ENCODE results near the gene SPATS2L.

SPATS2L gene

DNA sequence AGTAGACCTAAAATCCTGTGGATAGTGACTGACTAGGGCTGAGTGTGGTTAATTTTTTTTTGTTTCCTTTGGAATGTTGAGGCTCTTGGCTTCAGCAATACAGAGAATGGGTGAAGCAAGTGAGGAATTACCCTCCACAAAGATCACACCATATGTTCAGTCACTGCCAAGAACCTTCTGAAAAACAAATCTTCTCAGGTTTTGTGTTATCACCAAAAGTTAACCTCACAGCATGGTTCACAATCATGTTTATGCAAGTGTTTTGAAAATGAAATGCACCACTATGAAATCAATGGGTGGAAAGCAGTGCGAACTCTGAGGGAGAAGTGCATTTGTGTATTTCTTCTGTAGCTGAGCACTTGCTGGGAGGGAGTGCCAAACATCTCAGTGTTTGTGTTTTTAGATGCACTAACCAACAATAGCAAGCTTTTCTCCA is 44.4 kb downstream of the SPATS2L start:
- Histone ChIP-seq H2AFZ (ENCODE audit: low read depth, low read length, severe bottlenecking) (no peak overlapping the region), H3F3A (ENCODE audit: insufficient read depth) (no peaks in the 10 kb centered on the region), H3K9me3 (ENCODE audit: insufficient read depth, low read length) (no peaks in the 10 kb centered on the region), H3K9me2 (replicated peaks; ENCODE audit: insufficient read depth, low read length) (no peaks in the 10 kb centered on the region), H3K27ac (ENCODE audit: low read depth, low read length) (no peak overlapping the region), H3K4me3 (ENCODE audit: insufficient read depth, low read length, poor library complexity, severe bottlenecking) (no peak overlapping the region), H3K79me2 (ENCODE audit: insufficient read depth, low read length) (no peaks in the 10 kb centered on the region), H3K9ac (ENCODE audit: low read length) (no peak overlapping the region), H3K36me3 (ENCODE audit: low read length) (no peaks in the 10 kb centered on the region), H3K27me3 (ENCODE audit: low read length) (no peaks in the 10 kb centered on the region), H3K4me2 (ENCODE audit: low read depth, low read length, poor library complexity, severe bottlenecking) (no peak overlapping the region), H4K20me1 (ENCODE audit: low read depth, low read length) (no peaks in the 10 kb centered on the region)
- no peak for TF ChIP-seq EZH2phosphoT487 (conservative IDR thresholded peaks at IDR 0.05; ENCODE audit: low read length)
- TF ChIP-seq CTCF (IDR thresholded peaks at IDR 0.05; ENCODE audit: insufficient read depth, low read length, poor library complexity, severe bottlenecking), result no peak

DNA sequence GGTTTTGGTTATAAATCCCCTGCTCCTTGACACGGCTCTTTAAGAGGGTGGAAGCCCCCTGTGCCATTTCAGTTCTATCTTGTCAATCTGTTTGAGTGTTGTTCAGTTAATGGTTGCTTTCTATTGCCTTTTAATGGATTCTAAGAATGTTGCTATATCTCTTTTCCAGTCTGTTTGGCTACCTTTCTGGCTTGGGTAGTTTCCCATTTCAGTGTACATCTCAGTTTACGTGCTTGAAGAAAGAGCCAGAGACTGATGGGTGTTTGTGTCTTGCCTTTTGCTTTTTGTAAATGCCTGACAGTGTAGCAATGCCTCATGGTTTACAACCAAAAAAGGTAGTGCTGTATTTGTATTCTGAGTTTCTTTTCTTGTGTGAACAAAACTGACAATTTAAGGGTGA is 45.3 kb downstream of the SPATS2L start:
- Histone ChIP-seq H3K27ac (ENCODE audit: low read depth, low read length) (no peak overlapping the region), H3K4me2 (ENCODE audit: low read depth, low read length, poor library complexity, severe bottlenecking) (no peak overlapping the region), H4K20me1 (ENCODE audit: low read depth, low read length) (no peaks in the 10 kb centered on the region), H3K9me3 (ENCODE audit: insufficient read depth, low read length) (no peaks in the 10 kb centered on the region), H2AFZ (ENCODE audit: low read depth, low read length, severe bottlenecking) (no peak overlapping the region), H3K79me2 (ENCODE audit: insufficient read depth, low read length) (no peaks in the 10 kb centered on the region), H3K27me3 (ENCODE audit: low read length) (no peaks in the 10 kb centered on the region), H3K9me2 (replicated peaks; ENCODE audit: insufficient read depth, low read length) (no peaks in the 10 kb centered on the region), H3K9ac (ENCODE audit: low read length) (no peak overlapping the region), H3K36me3 (ENCODE audit: low read length) (no peaks in the 10 kb centered on the region), H3K4me3 (ENCODE audit: insufficient read depth, low read length, poor library complexity, severe bottlenecking) (no peak overlapping the region), H3F3A (ENCODE audit: insufficient read depth) (no peaks in the 10 kb centered on the region)
- TF ChIP-seq EZH2phosphoT487 (conservative IDR thresholded peaks at IDR 0.05; ENCODE audit: low read length) (no peak), CTCF (IDR thresholded peaks at IDR 0.05; ENCODE audit: insufficient read depth, low read length, poor library complexity, severe bottlenecking) (no peak)

DNA sequence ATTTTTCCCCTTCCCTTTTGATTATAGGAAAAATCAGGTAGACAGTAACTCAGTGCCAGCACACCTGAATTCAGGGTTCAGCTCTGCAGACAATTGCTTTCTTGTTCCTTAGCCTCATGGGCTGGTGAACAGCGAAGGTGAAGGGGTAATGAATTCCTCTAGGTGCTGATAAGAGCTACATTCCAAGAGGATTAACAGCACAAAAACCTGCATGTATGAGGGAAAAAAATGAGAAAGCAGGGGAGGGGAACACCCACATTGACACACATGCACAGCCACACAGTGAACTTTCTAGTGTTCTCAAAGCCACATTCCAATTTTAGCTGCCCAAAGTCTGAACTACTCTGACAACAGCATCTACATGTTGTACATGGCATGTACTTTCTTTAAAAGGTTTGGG is 46.1 kb downstream of the SPATS2L start:
- no peaks in the 10 kb centered on the region for H4K20me1 ChIP-seq (ENCODE audit: low read depth, low read length)
- no peaks in the 10 kb centered on the region for H3F3A ChIP-seq (ENCODE audit: insufficient read depth)
- no peaks in the 10 kb centered on the region for H3K9me3 ChIP-seq (ENCODE audit: insufficient read depth, low read length)
- H3K9ac ChIP-seq (ENCODE audit: low read length), result no peak overlapping the region
- H3K36me3 ChIP-seq (ENCODE audit: low read length), result no peaks in the 10 kb centered on the region
- no peak overlapping the region for H3K4me3 ChIP-seq (ENCODE audit: insufficient read depth, low read length, poor library complexity, severe bottlenecking)
- no peak overlapping the region for H2AFZ ChIP-seq (ENCODE audit: low read depth, low read length, severe bottlenecking)
- H3K4me2 ChIP-seq (ENCODE audit: low read depth, low read length, poor library complexity, severe bottlenecking), result no peak overlapping the region
- no peak for TF ChIP-seq CTCF (IDR thresholded peaks at IDR 0.05; ENCODE audit: insufficient read depth, low read length, poor library complexity, severe bottlenecking)
- no peak for TF ChIP-seq EZH2phosphoT487 (conservative IDR thresholded peaks at IDR 0.05; ENCODE audit: low read length)
- no peaks in the 10 kb centered on the region for H3K9me2 ChIP-seq (replicated peaks; ENCODE audit: insufficient read depth, low read length)
- no peaks in the 10 kb centered on the region for H3K79me2 ChIP-seq (ENCODE audit: insufficient read depth, low read length)
- no peaks in the 10 kb centered on the region for H3K27me3 ChIP-seq (ENCODE audit: low read length)
- H3K27ac ChIP-seq (ENCODE audit: low read depth, low read length), result no peak overlapping the region
